ENCODE measurements around the gene MMD. TPM values are rescaled to one million over a fixed set of nuclear protein-coding genes. Genes with fewer than 3 reads are reported as not detected.
"Not testable (repeated sequence)": the region's sequence is repeated elsewhere in the genome, so short reads cannot be mapped to it uniquely, and the experiment has no call there.

MMD gene
- polyA plus RNA-seq, 1 donor: 27.7 TPM

GRCh38 chr17:55444471-55445441, 23.1 kb upstream of the MMD start:
- no peak for DNase-seq

GRCh38 chr17:55443904-55444303, 22.3 kb upstream of the MMD start:
- DNase-seq: no peak

- no peak for DNase-seq
These were observed 21.5 kb upstream of the MMD start for GRCh38 chr17:55442953-55443683.

GRCh38 chr17:55442462-55442861, 20.8 kb upstream of the MMD start:
- DNase-seq: no peak

- no peak for DNase-seq
These were observed 19.9 kb upstream of the MMD start for GRCh38 chr17:55441544-55441943.

GRCh38 chr17:55440391-55440790, 18.8 kb upstream of the MMD start:
- no peak for DNase-seq

GRCh38 chr17:55437159-55437605, 15.5 kb upstream of the MMD start:
- DNase-seq: no peak

- no peak for DNase-seq
These were observed 14.9 kb upstream of the MMD start for GRCh38 chr17:55436224-55437158.

GRCh38 chr17:55435408-55435807, 13.8 kb upstream of the MMD start:
- no peak for DNase-seq

- no peak for DNase-seq
These were observed 13.1 kb upstream of the MMD start for GRCh38 chr17:55434721-55435120.

GRCh38 chr17:55433629-55434422, 12.2 kb upstream of the MMD start:
- DNase-seq: no peak

- no peak for DNase-seq
These were observed 11.5 kb upstream of the MMD start for GRCh38 chr17:55433029-55433628.

- DNase-seq: no peak
These were observed 10.9 kb upstream of the MMD start for GRCh38 chr17:55432358-55433028.

GRCh38 chr17:55431914-55432313, 10.3 kb upstream of the MMD start:
- DNase-seq: not testable (repeated sequence)

- no peak for DNase-seq
These were observed 9.1 kb upstream of the MMD start for GRCh38 chr17:55430541-55431288.

- DNase-seq: no peak
These were observed 5.9 kb upstream of the MMD start for GRCh38 chr17:55427587-55427882.

GRCh38 chr17:55426851-55427586, 5.4 kb upstream of the MMD start:
- no peak for DNase-seq

GRCh38 chr17:55424893-55425540, 3.4 kb upstream of the MMD start:
- DNase-seq: no peak

Data from left kidney (tissue), 2 donors.